HL-60 (cell line): ENCODE results near the gene PTTG1IP2.

Experiments used
- CTCF ChIP-seq: IDR thresholded peaks from one replicate; pipeline ENCODE4 v1.5.1; 2011; ENCODE audit warnings: low read length, control low read depth, inconsistent platforms; ENCODE audit not compliant: insufficient read depth
- REST ChIP-seq: IDR thresholded peaks from 2 replicates; pipeline ENCODE4 v1.6.1; 2012; ENCODE audit warnings: low read depth; ENCODE audit not compliant: insufficient replicate concordance
- SPI1 ChIP-seq: IDR thresholded peaks from 2 replicates; pipeline ENCODE4 v1.6.1; 2012; ENCODE audit warnings: low read depth, mild to moderate bottlenecking, borderline replicate concordance

GRCh38 chr7:90512821-90513254 lies 43.4 kb downstream of the PTTG1IP2 start:
- TF ChIP-seq CTCF, result no peak
- TF ChIP-seq REST, result no peak
- no peak for TF ChIP-seq SPI1
